GM23248 (cell line): ENCODE results near the gene ATF4. TPM values are rescaled to one million over a fixed set of nuclear protein-coding genes. Genes with fewer than 3 reads are reported as not detected.

ENCODE experiments used
- DNase-seq: peaks from one replicate; pipeline ENCODE4 v3.0.0-alpha.2; 2015
- H2AFZ ChIP-seq: fragments of 200-600 bp; sonication (generic); 2 replicates; pipeline ENCODE4 v1.6.1; 2016; ENCODE audit warnings: antibody characterized with exemption
- H3F3A ChIP-seq: fragments of 200-600 bp; sonication (generic); 2 replicates; pipeline ENCODE4 v1.6.1; 2016; ENCODE audit warnings: mild to moderate bottlenecking, antibody characterized with exemption, mixed run types; ENCODE audit not compliant: insufficient read depth
- H3K27ac ChIP-seq: fragments of 200-600 bp; sonication (generic); 2 replicates; pipeline ENCODE4 v1.5.1; 2016; ENCODE audit warnings: mild to moderate bottlenecking
- H3K27me3 ChIP-seq: fragments of 200-600 bp; sonication (generic); replicated peaks from 2 replicates; pipeline ENCODE4 v1.6.1; 2016; ENCODE audit warnings: mild to moderate bottlenecking; ENCODE audit not compliant: insufficient read depth
- H3K36me3 ChIP-seq: fragments of 200-600 bp; sonication (generic); 2 replicates; pipeline ENCODE4 v1.6.1; 2016; ENCODE audit warnings: low read depth, mild to moderate bottlenecking
- H3K4me1 ChIP-seq: fragments of 200-600 bp; sonication (generic); 2 replicates; pipeline ENCODE4 v1.6.1; 2016; ENCODE audit warnings: mild to moderate bottlenecking; ENCODE audit not compliant: insufficient read depth
- H3K4me2 ChIP-seq: fragments of 200-600 bp; sonication (generic); one replicate; pipeline ENCODE4 v1.6.1; 2016; ENCODE audit warnings: mild to moderate bottlenecking; ENCODE audit not compliant: unreplicated experiment
- H3K4me3 ChIP-seq: fragments of 200-600 bp; sonication (generic); 2 replicates; pipeline ENCODE4 v1.5.1; 2016; ENCODE audit warnings: mild to moderate bottlenecking
- H3K79me2 ChIP-seq: fragments of 200-600 bp; sonication (generic); 2 replicates; pipeline ENCODE4 v1.6.1; 2016; ENCODE audit warnings: mild to moderate bottlenecking; ENCODE audit not compliant: insufficient read depth
- H3K9ac ChIP-seq: fragments of 200-600 bp; sonication (generic); 2 replicates; pipeline ENCODE4 v1.6.1; 2016; ENCODE audit warnings: mild to moderate bottlenecking
- H3K9me2 ChIP-seq: fragments of 200-600 bp; sonication (generic); 2 replicates; pipeline ENCODE4 v1.6.1; 2016; ENCODE audit warnings: mixed run types, mild to moderate bottlenecking, moderate library complexity; ENCODE audit not compliant: insufficient read depth
- H3K9me3 ChIP-seq: fragments of 200-600 bp; sonication (generic); one replicate; pipeline ENCODE4 v1.6.1; 2017; ENCODE audit warnings: low read depth
- H4K20me1 ChIP-seq: fragments of 200-600 bp; sonication (generic); 2 replicates; pipeline ENCODE4 v1.6.0; 2016; ENCODE audit not compliant: insufficient read depth
- EZH2 ChIP-seq: fragments of 200-600 bp; sonication (generic); IDR thresholded peaks from 2 replicates; pipeline ENCODE4 v1.6.1; 2018; ENCODE audit warnings: antibody characterized with exemption, mild to moderate bottlenecking; ENCODE audit not compliant: insufficient read depth, poor library complexity, severe bottlenecking
- EZH2phosphoT487 ChIP-seq: fragments of 200-600 bp; sonication (generic); IDR thresholded peaks from 2 replicates; pipeline ENCODE4 v1.6.1; 2018; ENCODE audit warnings: antibody characterized with exemption, moderate library complexity, mild to moderate bottlenecking, low read depth; ENCODE audit not compliant: insufficient read depth
- WGBS, 2 experiments: methylation state at CpG; one replicate each; pipeline ENCODE4 v1.1.6; 2015 to 2017; ENCODE audit warnings: low lambda C conversion rate in 2 of 2, low coverage in 1 of 2; ENCODE audit errors: missing lambda C conversion rate in 2 of 2; 5-methylcytosine and 5-hydroxymethylcytosine counted together
- in situ Hi-C: fragments of 300-500 bp; cut with MboI; formaldehyde crosslinking; loops from 2 replicates; pipeline ENCODE4 v1.15.0; 2020
- polyA plus RNA-seq: library from polyadenylated mRNA; unstranded; fragments of >200 nt; fragmentation: Nextera tagmentation; extraction: Ambion mirVana; gene quantifications from 2 replicates; pipeline ENCODE4 v1.2.1, GENCODE V29; 2016
- total RNA-seq: library from RNA; depleted of rRNA; stranded (reverse); fragments of >200 nt; shearing (Covaris generic); gene quantifications from 2 replicates; pipeline ENCODE4 v1.2.3, GENCODE V29; 2014

The ATF4 gene
- total and polyA plus RNA-seq, 2 experiments from 2014 or later: 293 to 529 TPM

- WGBS, 2 experiments: 74 to 75% methylated on average over 5 of the region's 5 CpGs
- Histone ChIP-seq H3K36me3 (no peaks in the 10 kb centered on the region), H3K79me2 (no peaks in the 10 kb centered on the region), H3K9me2 (no peaks in the 10 kb centered on the region), H3K4me2 (no peak overlapping the region), H3K9me3 (no peaks in the 10 kb centered on the region), H4K20me1 (no peaks in the 10 kb centered on the region), H3K4me3 (no peak overlapping the region), H2AFZ (no peak overlapping the region), H3F3A (no peaks in the 10 kb centered on the region), H3K27me3 (no peaks in the 10 kb centered on the region), H3K4me1 (peaks cover 20% of the 10 kb centered on the region), H3K9ac (no peak overlapping the region), H3K27ac (no peak overlapping the region)
- in situ Hi-C loops: no loop called here
- TF ChIP-seq EZH2 (no peak), EZH2phosphoT487 (no peak)
- DNase-seq: no peak
Measured at GRCh38 chr22:39473851-39474250, 46.5 kb upstream of the ATF4 start.

- Histone ChIP-seq H3K27ac (no peak overlapping the region), H3K4me3 (no peak overlapping the region), H3F3A (no peaks in the 10 kb centered on the region), H3K9me2 (no peaks in the 10 kb centered on the region), H3K4me2 (peak overlapping the region; percentile 12), H3K79me2 (no peaks in the 10 kb centered on the region), H3K27me3 (no peaks in the 10 kb centered on the region), H3K9me3 (no peaks in the 10 kb centered on the region), H3K36me3 (no peaks in the 10 kb centered on the region), H3K9ac (no peak overlapping the region), H3K4me1 (peaks cover 20% of the 10 kb centered on the region), H4K20me1 (no peaks in the 10 kb centered on the region), H2AFZ (no peak overlapping the region)
- peak; percentile 28 for DNase-seq
- in situ Hi-C loops: loop anchor here (25.0 kb wide), 1 partner anchor 113 kb away; no protein-coding TSS in a partner anchor
- TF ChIP-seq EZH2phosphoT487: no peak
- no peak for TF ChIP-seq EZH2
- 52 to 57% methylated on average over 11 of the region's 11 CpGs for WGBS, 2 experiments
Measured at GRCh38 chr22:39474351-39475111, 45.8 kb upstream of the ATF4 start.

GRCh38 chr22:39475337-39475736 is 45.0 kb upstream of the ATF4 start:
- WGBS, 2 experiments: 22 to 24% methylated on average over 8 to 9 of the region's 9 CpGs
- Histone ChIP-seq H3K36me3 (no peaks in the 10 kb centered on the region), H3F3A (no peaks in the 10 kb centered on the region), H2AFZ (no peak overlapping the region), H4K20me1 (no peaks in the 10 kb centered on the region), H3K27me3 (no peaks in the 10 kb centered on the region), H3K9me3 (no peaks in the 10 kb centered on the region), H3K9ac (no peak overlapping the region), H3K4me3 (no peak overlapping the region), H3K27ac (no peak overlapping the region), H3K79me2 (no peaks in the 10 kb centered on the region), H3K9me2 (no peaks in the 10 kb centered on the region), H3K4me1 (peaks cover 20% of the 10 kb centered on the region), H3K4me2 (no peak overlapping the region)
- TF ChIP-seq EZH2 (no peak), EZH2phosphoT487 (no peak)
- in situ Hi-C loops: loop anchor here (25.0 kb wide), 1 partner anchor 112 kb away; no protein-coding TSS in a partner anchor
- DNase-seq: no peak

GRCh38 chr22:39475902-39476301 is 44.5 kb upstream of the ATF4 start:
- TF ChIP-seq EZH2phosphoT487 (no peak), EZH2 (no peak)
- Histone ChIP-seq H3K79me2 (no peaks in the 10 kb centered on the region), H4K20me1 (no peaks in the 10 kb centered on the region), H3F3A (no peaks in the 10 kb centered on the region), H3K4me1 (peaks cover 20% of the 10 kb centered on the region), H3K36me3 (no peaks in the 10 kb centered on the region), H3K9me2 (no peaks in the 10 kb centered on the region), H3K4me2 (no peak overlapping the region), H3K27me3 (no peaks in the 10 kb centered on the region), H3K9ac (no peak overlapping the region), H2AFZ (no peak overlapping the region), H3K9me3 (no peaks in the 10 kb centered on the region), H3K27ac (no peak overlapping the region), H3K4me3 (no peak overlapping the region)
- WGBS, 2 experiments: 41 to 46% methylated on average over 3 of the region's 3 CpGs
- in situ Hi-C loops: loop anchor here (25.0 kb wide), 1 partner anchor 111 kb away; no protein-coding TSS in a partner anchor
- no peak for DNase-seq
